GM19372 (cell line): Measurements from ENCODE around the gene PLXNB1.
"Not testable (repeated sequence)": the region's sequence is repeated elsewhere in the genome, so short reads cannot be mapped to it uniquely, and the experiment has no call there.

Experiments
- ATAC-seq: cut with Tn5 transposase; IDR thresholded peaks from one replicate; pipeline ENCODE4 v1.9.1; 2021; ENCODE audit warnings: mild to moderate bottlenecking, low read depth, moderate library complexity; ENCODE audit not compliant: unreplicated experiment

The PLXNB1 gene

GRCh38 chr3:48429960-48430707 is at the start of gene PLXNB1:
Gene PLXNB1 (minus strand): TSS chr3:48430086. CDS start chr3:48424611, 5,475 bp downstream.
- no peak for ATAC-seq

GRCh38 chr3:48478626-48479555 is 49.0 kb upstream of the PLXNB1 start:
- ATAC-seq, result no peak

- ATAC-seq, result no peak
Observed at GRCh38 chr3:48477959-48478520, 48.2 kb upstream of the PLXNB1 start.

GRCh38 chr3:48476426-48477053 is 46.7 kb upstream of the PLXNB1 start:
- no peak for ATAC-seq

GRCh38 chr3:48475188-48475587 is 45.3 kb upstream of the PLXNB1 start:
- ATAC-seq, result no peak

GRCh38 chr3:48474619-48475018 is 44.7 kb upstream of the PLXNB1 start:
- no peak for ATAC-seq

- not testable (repeated sequence) for ATAC-seq
Observed at GRCh38 chr3:48474031-48474430, 44.1 kb upstream of the PLXNB1 start.

- ATAC-seq, result no peak
Observed at GRCh38 chr3:48473617-48473952, 43.7 kb upstream of the PLXNB1 start.

- ATAC-seq, result peak; percentile 82
Observed at GRCh38 chr3:48472923-48473616, 43.2 kb upstream of the PLXNB1 start.

- peak; percentile 23 for ATAC-seq
Observed at GRCh38 chr3:48472673-48472922, 42.7 kb upstream of the PLXNB1 start.

- no peak for ATAC-seq
Observed at GRCh38 chr3:48470286-48470685, 40.4 kb upstream of the PLXNB1 start.

- no peak for ATAC-seq
Observed at GRCh38 chr3:48469046-48469915, 39.4 kb upstream of the PLXNB1 start.

GRCh38 chr3:48468329-48468731 is 38.4 kb upstream of the PLXNB1 start:
- ATAC-seq, result no peak

- no peak for ATAC-seq
Observed at GRCh38 chr3:48467473-48468267, 37.8 kb upstream of the PLXNB1 start.

- no peak for ATAC-seq
Observed at GRCh38 chr3:48467110-48467454, 37.2 kb upstream of the PLXNB1 start.

- ATAC-seq, result peak; percentile 16
Observed at GRCh38 chr3:48466386-48467109, 36.7 kb upstream of the PLXNB1 start.

- peak; percentile 74 for ATAC-seq
Observed at GRCh38 chr3:48465531-48466378, 35.9 kb upstream of the PLXNB1 start.

GRCh38 chr3:48465237-48465530 is 35.3 kb upstream of the PLXNB1 start:
- no peak for ATAC-seq
